ENCODE data around the gene PLB1. TPM values are rescaled to one million over a fixed set of nuclear protein-coding genes. Genes with fewer than 3 reads are reported as not detected.
A peak's percentile ranks its signal among the peaks of the same experiment; 100 is the strongest.

PLB1 gene
- total RNA-seq, 6 experiments from 2014 or later = 0.66 to 1.9 (median 1.1) TPM

GRCh38 chr2:28621172-28622100 is 125.6 kb downstream of the PLB1 start:
- 6% methylated on average over 11 of the region's 15 CpGs for WGBS (ENCODE audit: insufficient coverage, low coverage, low lambda C conversion rate, missing lambda C conversion rate)
- no peaks in the 10 kb centered on the region for H3K9me3 ChIP-seq
- no peaks in the 10 kb centered on the region for H3K27me3 ChIP-seq
- H3K27ac ChIP-seq = peak overlapping the region; percentile 55 to 93 (median 85)
- ATAC-seq = peak; percentile 89 to 95 (median 95)
- TF ChIP-seq CTCF (IDR thresholded peaks at IDR 0.05) (peak; percentile 52 to 79 (median 74)), POLR2A (IDR thresholded peaks at IDR 0.05) (peak; percentile 14)
- peaks cover 0 to 24% (median 9%) of the 10 kb centered on the region in 4 donors for H3K4me1 ChIP-seq
- peak overlapping the region in 1 of 3 donors; percentile 32 for H3K4me3 ChIP-seq
- no peaks in the 10 kb centered on the region for H3K36me3 ChIP-seq
- peak; percentile 83 to 91 (median 89) for DNase-seq
- intact Hi-C loops (cut with DNase I) = no loop called here

GRCh38 chr2:28622101-28622499 is 126.2 kb downstream of the PLB1 start:
- Histone ChIP-seq H3K27me3 (no peaks in the 10 kb centered on the region), H3K36me3 (no peaks in the 10 kb centered on the region), H3K4me3 (no peak overlapping the region), H3K27ac (peak overlapping the region; percentile 55 to 93 (median 85)), H3K9me3 (no peaks in the 10 kb centered on the region), H3K4me1 (peaks cover 0 to 24% (median 9%) of the 10 kb centered on the region in 4 donors)
- TF ChIP-seq CTCF (IDR thresholded peaks at IDR 0.05) (no peak), POLR2A (IDR thresholded peaks at IDR 0.05) (no peak)
- 36% methylated on average over 2 of the region's 2 CpGs for WGBS (ENCODE audit: insufficient coverage, low coverage, low lambda C conversion rate, missing lambda C conversion rate)
- DNase-seq (no peak), ATAC-seq (no peak)
- intact Hi-C loops (cut with DNase I) = no loop called here

DNA sequence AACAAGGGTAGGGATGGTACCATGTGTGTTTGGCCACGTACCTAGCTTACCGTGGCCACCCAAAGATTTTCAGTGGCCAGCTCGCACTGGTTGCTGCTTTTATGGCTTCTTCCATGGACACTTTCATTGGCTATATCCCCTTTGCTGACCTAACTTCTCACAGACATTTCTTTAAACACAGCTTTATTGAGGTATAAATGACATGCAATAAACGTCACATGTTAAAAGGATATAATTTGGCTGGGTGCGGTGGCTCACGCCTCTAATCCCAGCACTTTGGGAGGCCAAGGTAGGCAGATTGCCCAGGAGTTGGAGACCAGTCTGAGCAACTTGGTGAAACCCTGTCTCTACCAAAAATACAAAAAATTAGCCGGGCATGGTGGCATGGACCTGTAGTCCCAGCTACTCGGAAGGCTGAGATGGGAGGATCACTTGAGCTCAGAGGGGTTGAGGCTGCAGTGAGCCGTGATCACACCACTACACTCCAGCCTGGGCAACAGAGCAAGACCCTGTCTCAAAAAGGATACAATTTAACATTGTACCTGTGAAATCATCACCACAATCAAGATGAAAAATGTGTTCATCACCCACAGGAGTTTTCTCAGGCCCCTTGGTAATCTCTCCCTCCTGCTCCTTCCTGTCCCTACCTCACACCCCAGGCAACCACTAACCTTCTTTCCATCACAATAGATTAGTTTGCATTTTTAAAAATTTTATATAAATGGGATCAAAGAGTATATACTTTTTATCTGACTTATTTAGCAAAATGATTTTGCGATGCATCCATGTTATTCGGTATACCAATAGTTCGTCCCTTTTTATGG is 127.9 kb downstream of the PLB1 start:
- no peaks in the 10 kb centered on the region for H3K9me3 ChIP-seq
- ATAC-seq (no peak), DNase-seq (no peak)
- H3K27me3 ChIP-seq = no peaks in the 10 kb centered on the region
- intact Hi-C loops (cut with DNase I) = no loop called here
- H3K36me3 ChIP-seq = no peaks in the 10 kb centered on the region
- H3K4me3 ChIP-seq = no peak overlapping the region
- TF ChIP-seq POLR2A (IDR thresholded peaks at IDR 0.05) = no peak
- no peak for TF ChIP-seq CTCF (IDR thresholded peaks at IDR 0.05)
- WGBS (ENCODE audit: insufficient coverage, low coverage, low lambda C conversion rate, missing lambda C conversion rate) = 91% methylated on average over 10 of the region's 12 CpGs
- H3K27ac ChIP-seq = no peak overlapping the region
- peaks cover 0 to 28% (median 11%) of the 10 kb centered on the region in 4 donors for H3K4me1 ChIP-seq

GRCh38 chr2:28624436-28624792 is 128.6 kb downstream of the PLB1 start:
- TF ChIP-seq CTCF (IDR thresholded peaks at IDR 0.05) (no peak), POLR2A (IDR thresholded peaks at IDR 0.05) (no peak)
- peak overlapping the region in 2 of 3 donors; percentile 17 to 67 for H3K27ac ChIP-seq
- H3K4me1 ChIP-seq = peaks cover 0 to 32% (median 14%) of the 10 kb centered on the region in 4 donors
- no peaks in the 10 kb centered on the region for H3K27me3 ChIP-seq
- ATAC-seq = no peak
- no peaks in the 10 kb centered on the region for H3K36me3 ChIP-seq
- no peak overlapping the region for H3K4me3 ChIP-seq
- 46% methylated on average over 2 of the region's 2 CpGs for WGBS (ENCODE audit: insufficient coverage, low coverage, low lambda C conversion rate, missing lambda C conversion rate)
- no peak for DNase-seq
- no peaks in the 10 kb centered on the region for H3K9me3 ChIP-seq
- intact Hi-C loops (cut with DNase I) = no loop called here

Measured in right lobe of liver (tissue), 6 donors.